GM12864 (cell line): ENCODE measurements around the gene TANGO6.

Experiments
- DNase-seq: peaks from one replicate; pipeline ENCODE4 v3.0.0-alpha.2; 2011; ENCODE audit warnings: low read depth
- H3K4me3 ChIP-seq: 2 replicates; pipeline ENCODE4 v1.5.1; 2011; ENCODE audit warnings: mild to moderate bottlenecking, low read depth, low read length, control low read depth
- CTCF ChIP-seq: IDR thresholded peaks from 2 replicates; pipeline ENCODE4 v1.5.1; 2011; ENCODE audit warnings: low read depth, mild to moderate bottlenecking, moderate library complexity, low read length, control low read depth, inconsistent platforms; ENCODE audit errors: missing control alignments

The TANGO6 gene

GRCh38 chr16:68866933-68867332 lies 23.6 kb downstream of the TANGO6 start:
- H3K4me3 ChIP-seq = no peak overlapping the region
- no peak for TF ChIP-seq CTCF
- DNase-seq = no peak

- TF ChIP-seq CTCF = no peak
- no peak for DNase-seq
- no peak overlapping the region for H3K4me3 ChIP-seq
Observed at GRCh38 chr16:68869492-68870088, 26.3 kb downstream of the TANGO6 start.

- no peak overlapping the region for H3K4me3 ChIP-seq
- no peak for DNase-seq
- TF ChIP-seq CTCF = no peak
Observed at GRCh38 chr16:68873635-68874471, 30.5 kb downstream of the TANGO6 start.

GRCh38 chr16:68875871-68876270 lies 32.5 kb downstream of the TANGO6 start:
- TF ChIP-seq CTCF = no peak
- no peak for DNase-seq
- no peak overlapping the region for H3K4me3 ChIP-seq

- H3K4me3 ChIP-seq = no peak overlapping the region
- TF ChIP-seq CTCF = no peak
- DNase-seq = no peak
Observed at GRCh38 chr16:68883685-68884084, 40.4 kb downstream of the TANGO6 start.

GRCh38 chr16:68884401-68884800 lies 41.1 kb downstream of the TANGO6 start:
- no peak for DNase-seq
- H3K4me3 ChIP-seq = no peak overlapping the region
- TF ChIP-seq CTCF = no peak
